NCI-H2107 (cell line): Measurements from ENCODE around the gene PAM.

Experiments
- DNase-seq: peaks from one replicate; lab custom pipeline; 2025; lab: John Stamatoyannopoulos, UW

Gene PAM

DNA sequence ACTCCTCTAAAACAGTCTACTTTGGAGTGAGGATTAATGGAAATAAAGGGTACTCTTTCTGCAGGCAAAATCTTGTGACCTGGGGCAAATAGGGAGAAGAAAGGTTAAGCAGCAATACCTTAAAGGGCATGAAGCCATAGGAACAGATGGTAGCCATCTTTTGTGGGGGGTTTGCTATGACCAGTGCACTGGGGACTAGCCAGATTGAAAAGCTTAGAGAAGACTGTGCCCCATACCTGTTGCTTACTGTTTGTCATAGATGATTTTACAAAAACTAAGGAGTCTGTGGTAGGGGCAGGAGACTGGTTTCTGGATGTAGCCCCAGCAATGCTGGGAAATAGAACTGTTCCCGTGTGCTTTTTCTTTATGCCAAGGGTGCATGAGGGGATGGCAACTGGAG lies 58.6 kb downstream of the PAM start:
- no peak for DNase-seq

DNA sequence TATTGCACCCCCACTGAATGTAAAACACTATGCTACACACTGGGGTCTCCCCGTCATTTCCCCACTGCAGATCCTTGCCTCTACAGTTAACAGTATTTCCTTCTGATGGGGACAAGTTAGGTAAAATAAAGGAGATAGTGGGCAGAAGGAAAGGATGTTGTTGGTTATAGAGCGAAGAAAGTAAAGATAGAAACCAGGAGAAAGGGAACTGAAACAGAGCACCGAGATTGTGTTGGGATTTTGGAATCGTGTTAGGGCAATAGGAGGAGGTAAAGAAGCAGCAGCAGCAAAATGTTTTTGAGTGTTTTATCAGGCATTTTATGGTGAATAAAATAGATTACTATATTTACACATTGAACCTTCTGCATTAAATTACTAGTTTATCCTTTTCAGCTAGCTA lies 60.0 kb downstream of the PAM start:
- no peak for DNase-seq

DNA sequence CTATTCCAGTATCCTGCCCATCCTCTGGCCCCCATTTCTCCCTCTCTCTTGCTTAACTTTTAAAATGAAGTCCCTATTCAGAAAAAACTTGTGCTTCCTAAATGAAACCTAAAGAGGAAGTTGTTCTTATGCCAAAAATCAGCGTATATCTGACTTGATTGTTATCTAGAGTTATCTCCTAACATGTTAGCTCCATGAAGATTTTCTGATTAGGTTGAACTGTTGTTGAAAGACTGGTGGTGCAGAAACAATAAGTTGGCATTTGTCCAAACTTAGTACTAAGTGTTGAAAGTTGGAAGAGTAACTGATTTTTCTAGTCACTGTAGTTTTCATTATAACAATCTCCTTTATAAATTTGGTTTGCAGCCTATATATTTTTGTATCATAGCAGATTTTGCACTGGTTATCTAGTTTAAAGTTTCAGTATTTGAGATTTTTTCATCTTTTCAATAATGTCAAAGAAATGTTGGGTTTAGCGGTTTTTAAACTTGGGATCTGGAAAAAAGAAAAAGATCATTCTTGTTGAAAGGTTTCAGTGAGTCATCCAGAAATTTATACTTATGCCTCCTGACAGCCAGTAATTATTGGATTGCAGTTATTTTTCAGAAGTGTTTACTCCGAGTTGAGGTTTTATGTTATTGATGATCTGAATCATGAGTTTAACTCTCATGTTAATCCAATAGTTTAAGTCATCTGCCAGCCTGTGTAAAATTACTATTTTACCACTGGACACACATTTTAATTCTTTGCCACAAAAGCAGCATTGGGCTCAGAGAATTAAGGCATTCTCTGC lies 60.6 kb downstream of the PAM start:
- no peak for DNase-seq

DNA sequence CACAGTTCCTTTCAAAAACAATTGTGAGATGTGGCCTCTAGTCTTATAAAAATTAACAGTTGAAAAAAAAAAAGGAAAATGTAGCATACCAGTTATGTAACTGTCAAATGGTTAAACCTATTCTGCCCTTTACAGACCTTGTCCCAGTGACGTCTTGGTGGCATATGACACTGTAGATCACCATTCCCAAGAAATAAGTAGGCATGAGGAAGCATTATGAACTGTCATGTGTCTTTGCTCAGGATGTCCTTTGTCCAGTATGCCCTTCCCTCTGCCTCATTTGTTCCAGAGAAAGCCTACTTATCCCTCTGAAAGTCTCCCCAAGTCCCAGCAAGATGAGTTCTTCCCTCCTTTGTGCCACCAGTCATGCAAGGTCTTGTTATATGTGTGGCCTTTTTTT lies 63.2 kb downstream of the PAM start:
- no peak for DNase-seq

DNA sequence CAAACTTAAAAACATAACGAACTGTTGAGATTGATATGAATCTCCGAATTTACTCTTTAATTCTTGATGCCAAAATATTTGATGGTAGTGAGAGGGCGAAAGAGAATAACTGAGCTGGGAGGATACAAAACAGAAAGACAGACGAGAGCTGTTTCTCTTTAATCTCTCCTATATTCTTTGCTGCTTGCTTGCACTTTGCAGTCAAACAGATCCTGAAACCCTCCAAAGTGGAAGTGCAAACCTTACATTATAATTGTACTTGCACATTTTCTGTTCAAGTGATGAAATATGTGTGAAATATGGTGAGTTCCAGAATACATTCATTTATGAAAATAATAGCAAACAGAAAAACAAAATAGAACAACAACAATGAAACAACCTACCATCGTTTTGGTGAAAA lies 63.8 kb downstream of the PAM start:
- DNase-seq, result no peak

DNA sequence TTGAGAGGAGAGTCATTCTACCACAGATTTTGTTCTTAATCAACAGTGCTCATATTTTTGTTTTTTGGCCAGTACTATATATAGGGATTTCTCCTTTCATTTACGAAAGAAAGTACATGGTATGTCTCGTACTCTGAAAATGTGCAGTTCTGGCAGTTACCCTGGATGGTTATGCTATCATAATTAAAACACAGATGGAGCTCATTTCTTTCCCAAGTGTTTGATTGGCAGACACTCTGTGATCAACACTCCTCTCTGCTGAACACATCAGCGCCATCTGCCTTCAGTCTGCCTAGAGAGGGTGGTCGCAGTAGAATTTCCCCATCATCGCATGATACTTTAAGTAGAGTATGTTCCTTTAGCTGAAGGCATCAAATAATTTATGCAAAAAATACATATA lies 64.5 kb downstream of the PAM start:
- DNase-seq, result no peak

DNA sequence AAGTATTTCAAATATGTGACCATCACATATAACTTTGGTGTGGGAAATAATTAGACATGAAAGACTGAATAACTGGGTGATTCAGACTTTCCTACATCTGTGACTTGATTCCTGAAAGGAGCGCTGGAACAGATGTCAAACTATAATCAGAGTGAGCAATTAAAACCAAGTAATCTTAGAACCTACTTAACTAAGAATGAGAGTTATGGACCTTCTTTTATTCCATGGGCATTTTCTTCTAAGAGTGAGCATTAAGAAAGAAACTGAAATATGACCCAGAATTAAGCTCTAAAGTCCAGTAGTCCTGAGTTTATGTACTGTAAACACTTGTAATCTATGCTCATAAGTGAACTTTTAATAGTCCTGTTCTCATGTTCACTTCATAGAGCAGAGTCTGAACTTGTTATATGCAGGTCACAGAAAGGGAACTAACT lies 68.4 kb downstream of the PAM start:
- no peak for DNase-seq

DNA sequence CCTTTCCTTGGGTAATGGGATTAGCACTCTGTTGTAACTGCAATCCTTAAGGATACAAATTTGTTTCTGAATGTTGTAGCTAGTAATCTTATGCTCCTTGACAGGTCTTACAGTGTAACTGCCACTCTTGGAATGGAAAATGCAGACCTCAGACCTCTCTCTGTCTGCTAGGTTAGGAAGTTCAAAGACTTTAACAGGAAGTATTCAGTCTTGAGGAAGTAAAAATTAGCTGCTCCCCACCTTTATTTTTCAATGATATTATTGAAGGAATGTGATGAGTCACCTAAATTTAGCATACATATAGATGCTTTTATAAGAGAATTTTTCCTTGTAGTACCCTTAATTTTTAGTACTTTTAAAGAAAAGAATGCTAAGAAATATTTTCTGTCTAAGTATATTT lies 71.5 kb downstream of the PAM start:
- DNase-seq, result no peak

DNA sequence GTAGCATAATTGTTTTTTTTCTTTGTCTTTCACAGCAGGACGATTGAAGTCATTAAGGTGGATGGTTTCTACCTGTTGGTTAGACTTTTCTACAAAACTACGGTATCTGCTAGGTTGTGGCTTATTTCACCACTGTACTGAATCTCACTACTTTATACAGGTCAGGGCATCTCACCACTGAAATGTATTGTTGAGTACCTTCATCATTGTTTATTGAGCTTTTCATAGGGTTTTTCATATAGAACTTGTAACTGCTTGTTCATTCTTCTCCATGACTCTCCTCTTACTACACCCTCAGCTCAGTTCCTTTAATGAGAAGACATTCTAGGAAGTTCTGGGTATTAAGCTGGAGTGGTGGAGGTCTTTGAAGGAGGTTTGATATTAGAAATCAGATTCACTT lies 75.1 kb downstream of the PAM start:
- DNase-seq, result no peak

DNA sequence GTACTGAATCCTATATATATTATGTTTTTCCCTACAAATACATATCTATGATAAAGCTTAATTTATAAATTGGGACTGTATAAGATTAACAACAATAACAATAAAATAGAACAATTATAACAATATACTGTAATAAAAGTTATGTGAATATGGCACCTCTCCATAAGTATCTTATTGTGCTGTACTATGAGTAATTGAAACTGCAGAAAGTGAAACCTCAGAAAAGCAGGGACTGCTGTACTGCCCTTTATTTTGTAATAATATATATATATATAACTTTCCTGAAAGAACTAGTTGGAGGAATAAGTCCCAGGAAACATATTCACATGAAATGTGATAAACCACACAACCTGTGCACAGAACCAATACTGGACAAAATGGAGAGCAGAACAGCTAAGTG lies 77.3 kb downstream of the PAM start:
- DNase-seq, result no peak

DNA sequence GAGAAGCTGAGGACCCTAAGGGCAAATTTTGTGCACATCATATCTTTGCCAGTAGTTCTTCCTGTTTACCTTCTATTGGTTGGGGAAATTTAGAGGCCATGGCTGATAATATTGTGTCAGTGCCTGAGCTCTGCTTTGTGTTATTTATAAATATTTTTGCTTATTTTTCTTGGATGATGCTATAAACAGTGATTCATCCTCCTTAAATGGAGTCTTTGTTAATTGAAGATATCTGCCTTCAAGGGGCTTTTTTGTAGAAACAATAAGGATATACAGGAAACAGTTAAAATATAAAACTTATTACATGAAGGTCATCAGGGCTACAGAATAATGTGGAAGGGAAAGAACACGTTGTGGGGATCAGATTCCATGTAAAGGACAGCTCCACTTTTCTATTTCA lies 78.0 kb downstream of the PAM start:
- no peak for DNase-seq

DNA sequence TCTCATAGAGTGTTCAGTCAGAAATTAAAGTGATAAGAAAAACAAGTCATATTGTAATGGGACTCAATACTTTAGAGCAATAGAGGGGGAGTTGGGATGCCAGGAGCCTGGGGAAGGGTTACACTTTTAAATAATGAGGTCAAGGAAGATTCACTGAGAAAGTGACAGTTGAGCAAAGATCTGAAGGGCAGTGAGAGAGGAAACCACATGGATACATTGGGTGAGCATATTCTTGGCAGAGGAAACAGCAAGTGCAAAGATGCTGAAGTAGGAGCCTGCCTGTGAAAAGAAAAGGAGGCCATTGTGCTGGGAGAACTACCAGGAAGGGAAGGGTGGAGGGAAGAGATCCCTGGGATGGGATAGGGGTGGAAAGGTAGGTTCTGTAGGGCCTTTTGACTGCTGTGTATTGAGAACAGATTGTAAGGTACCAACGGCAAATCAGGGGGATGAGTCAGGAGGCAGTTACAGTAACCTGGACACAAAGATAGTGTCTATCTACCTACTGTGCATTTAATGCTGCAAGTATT lies 79.4 kb downstream of the PAM start:
- DNase-seq, result no peak

DNA sequence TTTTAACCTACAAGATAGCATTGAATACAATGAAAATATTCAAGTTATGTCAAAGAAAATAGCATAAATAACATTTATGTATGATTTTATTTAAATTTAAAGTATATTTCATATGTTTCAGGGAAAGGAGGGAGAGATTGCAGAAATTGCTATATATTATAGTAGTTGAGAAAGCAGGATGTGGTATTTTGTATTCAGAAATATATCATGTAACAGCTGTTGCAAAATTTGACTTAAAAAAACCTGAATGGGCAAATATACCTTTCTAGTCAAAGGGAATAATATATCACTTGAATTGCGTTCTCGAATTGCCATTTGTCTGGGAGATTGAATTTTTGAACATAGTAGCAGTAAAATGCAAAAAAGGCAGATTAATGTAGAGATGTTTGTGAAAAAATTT lies 80.6 kb downstream of the PAM start:
- DNase-seq, result no peak

DNA sequence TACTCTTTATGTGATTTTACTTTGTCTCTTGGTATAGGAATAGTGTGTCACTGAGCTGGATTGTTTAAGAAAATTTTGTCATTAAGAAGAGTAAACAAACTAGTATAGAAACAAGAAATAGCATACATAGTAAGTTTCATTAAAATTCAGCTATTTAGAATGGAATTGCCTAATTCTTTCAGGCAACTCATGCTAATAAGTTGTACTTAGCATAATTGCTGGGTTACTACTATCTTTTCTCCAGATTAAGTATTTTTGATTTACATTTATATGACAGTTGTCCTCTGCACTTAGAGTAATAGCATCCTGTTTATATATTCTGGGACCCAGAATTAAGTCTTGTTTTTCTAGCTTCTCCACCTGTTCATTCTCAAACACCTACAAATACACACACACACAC lies 85.9 kb downstream of the PAM start:
- DNase-seq, result no peak

DNA sequence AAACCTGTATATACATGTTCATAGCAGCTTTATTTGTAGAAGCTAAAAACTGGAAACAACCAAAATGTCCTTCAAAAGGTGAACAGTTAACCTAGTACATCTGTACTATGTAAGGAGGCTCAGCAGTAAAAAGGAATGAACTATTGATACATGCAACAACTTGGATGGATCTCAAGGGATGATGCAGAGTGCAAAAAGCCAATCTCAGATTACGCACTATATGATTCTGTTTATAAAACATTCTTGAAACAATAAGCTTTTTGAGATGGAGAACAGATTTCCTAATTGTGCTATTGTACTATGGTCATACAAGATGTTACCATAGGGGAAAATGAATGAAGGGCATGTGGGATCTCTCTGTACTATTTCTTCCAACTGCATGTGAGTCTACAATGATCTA lies 88.9 kb downstream of the PAM start:
- DNase-seq, result no peak

DNA sequence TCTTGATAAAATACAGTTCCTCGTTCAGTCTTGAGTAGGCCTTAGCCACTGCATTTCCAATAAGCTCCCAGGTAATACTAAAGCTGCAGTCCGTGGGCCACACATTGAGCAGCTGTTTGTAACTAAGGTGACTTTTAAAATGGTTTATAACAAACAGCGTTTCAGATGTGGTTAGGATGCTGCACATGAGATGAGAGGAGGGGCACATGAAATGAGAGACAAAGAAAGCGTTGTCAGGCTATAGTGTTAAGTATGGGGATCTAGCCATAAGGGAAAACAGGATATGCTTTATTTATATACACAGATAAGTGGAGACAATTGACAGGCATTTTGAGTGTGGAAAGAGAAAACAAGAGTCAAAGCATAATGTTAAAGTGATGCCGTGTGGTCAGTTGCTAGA lies 89.9 kb downstream of the PAM start:
- DNase-seq, result no peak

DNA sequence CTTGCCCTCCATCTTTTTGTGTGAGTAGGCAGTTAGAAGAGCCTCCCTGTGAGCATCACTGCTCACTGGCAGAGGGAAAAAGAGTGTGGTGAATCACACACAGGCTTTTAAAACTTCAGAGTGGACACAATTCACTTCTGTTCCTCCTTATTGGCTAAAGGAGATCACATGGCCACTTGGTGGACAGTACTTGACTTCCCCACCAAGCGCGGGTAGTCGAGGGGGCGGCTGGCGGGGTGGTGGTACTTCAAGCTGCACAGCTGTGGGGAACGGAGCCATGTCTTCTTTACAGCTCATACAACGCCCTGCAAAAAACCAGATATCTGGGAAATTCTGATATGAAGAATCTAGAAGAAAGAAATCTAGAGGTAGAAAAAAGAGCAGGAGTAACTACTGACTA lies 95.4 kb downstream of the PAM start:
- no peak for DNase-seq

DNA sequence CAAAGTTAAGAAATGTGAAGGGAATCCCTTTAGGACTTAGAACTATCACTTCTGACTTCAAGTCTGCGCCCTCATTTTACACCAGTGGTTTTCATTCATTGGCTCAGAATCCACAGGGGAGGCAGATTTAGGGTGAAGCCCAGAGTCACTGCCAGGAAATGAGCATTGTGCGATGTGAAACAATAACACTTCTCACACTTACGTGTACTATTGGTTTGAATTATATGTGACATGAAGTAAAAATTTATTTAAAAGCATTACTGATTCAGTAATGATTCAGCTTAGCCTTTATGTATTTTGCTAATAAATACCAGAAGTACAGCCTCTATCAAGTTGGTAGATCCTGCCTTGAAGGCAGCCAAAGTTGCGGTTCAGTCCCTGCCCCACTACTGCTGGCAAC lies 98.6 kb downstream of the PAM start:
- no peak for DNase-seq

DNA sequence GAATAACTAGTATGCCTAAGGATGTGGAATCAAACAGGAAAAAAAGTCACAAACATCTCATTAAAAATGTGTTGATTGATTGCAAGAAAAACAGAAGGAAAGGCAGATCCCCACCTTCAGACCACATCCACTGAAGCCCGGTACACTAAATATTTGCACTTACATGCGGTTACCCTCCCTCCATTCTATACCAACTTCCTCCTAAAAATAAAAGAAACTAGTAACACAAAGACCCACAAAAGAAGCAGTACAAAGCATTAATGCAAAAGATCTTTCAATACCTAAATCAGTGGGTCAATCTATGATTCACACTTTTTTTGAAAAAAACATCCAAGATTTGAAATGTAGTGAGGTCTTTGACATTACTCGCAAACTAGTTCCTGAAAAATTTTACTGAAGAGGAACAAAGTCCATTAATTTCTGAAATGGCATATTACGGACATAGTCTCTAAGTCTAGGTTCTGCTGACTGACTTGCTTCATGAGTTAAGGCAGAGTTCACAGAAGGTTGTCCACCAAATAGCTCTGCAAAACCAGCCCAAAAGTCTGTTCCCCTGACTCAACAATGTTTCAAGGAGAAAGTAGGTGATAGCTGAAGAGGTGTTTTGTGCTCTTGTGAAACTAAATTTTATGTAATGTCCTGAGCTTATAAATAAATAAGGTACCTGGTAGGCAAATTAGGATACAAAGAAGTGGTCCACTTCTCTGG lies 100.7 kb downstream of the PAM start:
- no peak for DNase-seq

DNA sequence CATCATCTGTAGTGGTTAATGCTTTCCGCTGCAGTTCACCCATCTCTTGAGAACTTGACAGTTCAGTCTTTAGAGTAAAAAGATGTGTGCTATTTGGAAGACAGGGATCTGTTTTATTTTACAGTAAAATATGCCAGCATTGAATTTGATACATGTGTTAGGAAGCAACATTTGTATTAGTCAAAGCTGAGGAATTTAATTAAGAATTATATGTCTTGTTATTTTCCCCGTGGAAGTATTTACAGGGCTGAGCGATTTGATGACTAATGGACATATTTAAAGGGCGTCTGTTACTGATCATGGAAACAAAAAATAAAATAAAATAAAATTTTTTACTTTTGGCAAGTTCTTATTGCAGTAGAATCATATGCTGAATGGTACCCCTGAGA lies 101.3 kb downstream of the PAM start:
- no peak for DNase-seq

DNA sequence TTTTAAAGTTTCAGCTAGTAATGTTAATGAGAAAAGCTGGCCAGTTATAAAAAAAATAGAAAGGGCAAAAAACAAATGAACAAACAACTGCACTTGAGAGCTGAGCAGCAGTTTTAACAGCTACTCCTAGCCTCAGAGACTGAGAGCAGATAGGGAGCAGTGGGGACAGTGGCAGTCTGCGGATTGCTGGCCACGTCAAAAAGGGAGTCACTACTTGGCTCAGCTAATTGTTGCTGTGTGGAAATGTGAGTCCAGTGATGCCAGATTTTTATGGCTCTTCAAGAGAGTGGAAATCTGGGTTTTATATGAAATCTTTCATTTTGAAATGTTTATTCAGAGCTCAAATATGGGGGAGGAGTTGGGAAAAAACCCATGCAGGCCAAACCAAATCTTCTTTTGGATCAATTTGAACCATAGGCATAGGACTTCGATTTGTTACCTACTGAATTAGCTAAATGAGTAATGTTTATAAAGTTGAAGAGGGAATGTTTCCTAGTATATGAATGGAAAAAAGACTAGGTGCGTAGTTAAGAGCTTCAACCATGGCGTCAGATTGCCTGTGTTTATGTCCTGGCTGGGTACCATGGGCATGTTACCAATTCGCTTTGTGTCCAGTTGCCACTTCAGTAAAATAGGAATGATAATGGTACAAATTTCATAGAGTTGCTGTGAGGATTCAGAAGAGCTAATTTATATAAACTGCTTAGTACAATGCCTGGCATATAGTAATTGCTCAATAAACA lies 102.1 kb downstream of the PAM start:
- DNase-seq, result no peak

DNA sequence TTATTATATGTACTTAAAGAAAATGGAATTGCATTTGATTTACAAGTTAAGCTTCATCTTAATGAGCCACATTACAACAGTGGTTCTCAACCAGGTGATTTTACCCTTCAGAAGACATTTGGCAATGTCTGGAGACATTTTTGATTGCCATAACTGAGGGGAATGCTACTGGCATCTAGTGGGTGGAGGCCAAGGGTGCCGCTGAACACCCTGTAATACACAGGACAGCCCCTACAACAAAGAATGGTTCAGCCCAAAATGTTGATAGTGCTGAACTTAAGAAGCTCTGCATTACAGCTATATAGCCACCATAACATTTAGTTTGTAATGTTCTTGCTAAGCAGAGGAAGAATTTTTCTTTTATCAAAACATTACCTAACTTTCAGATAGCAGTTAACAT lies 103.1 kb downstream of the PAM start:
- DNase-seq, result no peak

DNA sequence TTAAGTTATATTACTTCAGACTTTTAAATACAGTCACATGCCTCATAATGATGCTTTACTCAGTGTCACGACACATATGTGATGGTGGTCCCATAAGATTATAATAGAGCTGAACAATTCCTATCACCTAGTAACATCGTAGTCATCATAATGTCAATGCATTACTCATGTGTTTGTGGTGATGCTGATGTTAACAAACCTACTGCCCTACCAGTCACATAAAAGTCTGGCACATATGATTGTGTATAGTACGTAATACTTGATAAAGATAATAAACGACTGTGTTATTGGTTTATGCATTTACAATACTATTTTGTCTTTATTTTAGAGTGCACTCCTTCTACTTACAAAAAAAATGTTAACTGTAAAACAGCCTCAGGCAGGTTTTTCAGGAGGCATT lies 103.7 kb downstream of the PAM start:
- DNase-seq, result no peak
